BE2C (cell line): ENCODE data around the gene PPP3CA.

Experiments used
- DNase-seq: peaks from one replicate; pipeline ENCODE4 v3.0.0-alpha.2; 2020
- H3K27me3 ChIP-seq: fragments of 250-450 bp; sonication (Bioruptor Pico); 2 replicates; pipeline ENCODE4 v1.5.1; 2020; ENCODE audit warnings: mild to moderate bottlenecking
- H3K36me3 ChIP-seq: fragments of 250-450 bp; sonication (Bioruptor Pico); 2 replicates; pipeline ENCODE4 v1.5.1; 2020; ENCODE audit warnings: mild to moderate bottlenecking
- H3K4me1 ChIP-seq: fragments of 250-450 bp; sonication (Bioruptor Pico); 2 replicates; pipeline ENCODE4 v1.5.1; 2020
- H3K4me3 ChIP-seq: 2 replicates; pipeline ENCODE4 v1.5.1; 2011; ENCODE audit warnings: low read depth, low read length
- H3K9me3 ChIP-seq: fragments of 250-450 bp; sonication (Bioruptor Pico); 2 replicates; pipeline ENCODE4 v1.5.1; 2020
- TF ChIP-seq, protein P1 (sequence below): IDR thresholded peaks from 2 replicates; pipeline ENCODE4 v1.5.1; 2012; ENCODE audit warnings: mild to moderate bottlenecking, low read depth, low read length

PPP3CA gene

DNA sequence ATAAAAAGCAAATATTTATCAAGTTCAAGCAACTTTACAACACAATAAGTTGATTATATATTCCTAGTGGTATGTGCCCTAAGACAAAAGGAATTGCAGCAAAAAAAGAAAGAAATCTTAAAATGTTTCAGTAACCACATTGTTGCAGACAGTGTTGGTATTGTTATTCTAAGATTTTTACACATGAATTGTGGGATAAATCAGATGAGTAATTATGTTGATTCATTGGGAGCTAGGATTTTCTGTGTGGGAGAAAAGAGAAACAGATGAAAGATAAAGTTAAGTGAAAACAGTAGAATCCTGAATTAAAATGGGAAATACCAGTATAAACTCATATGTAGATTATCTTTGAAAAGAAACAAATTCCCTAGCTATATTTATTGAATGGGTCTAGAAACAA lies 362.4 kb downstream of the PPP3CA start:
- DNase-seq, result no peak
- Histone ChIP-seq H3K27me3 (no peaks in the 10 kb centered on the region), H3K4me3 (no peak overlapping the region), H3K9me3 (no peaks in the 10 kb centered on the region), H3K36me3 (no peaks in the 10 kb centered on the region), H3K4me1 (no peaks in the 10 kb centered on the region)
- TF ChIP-seq, protein P1, sequence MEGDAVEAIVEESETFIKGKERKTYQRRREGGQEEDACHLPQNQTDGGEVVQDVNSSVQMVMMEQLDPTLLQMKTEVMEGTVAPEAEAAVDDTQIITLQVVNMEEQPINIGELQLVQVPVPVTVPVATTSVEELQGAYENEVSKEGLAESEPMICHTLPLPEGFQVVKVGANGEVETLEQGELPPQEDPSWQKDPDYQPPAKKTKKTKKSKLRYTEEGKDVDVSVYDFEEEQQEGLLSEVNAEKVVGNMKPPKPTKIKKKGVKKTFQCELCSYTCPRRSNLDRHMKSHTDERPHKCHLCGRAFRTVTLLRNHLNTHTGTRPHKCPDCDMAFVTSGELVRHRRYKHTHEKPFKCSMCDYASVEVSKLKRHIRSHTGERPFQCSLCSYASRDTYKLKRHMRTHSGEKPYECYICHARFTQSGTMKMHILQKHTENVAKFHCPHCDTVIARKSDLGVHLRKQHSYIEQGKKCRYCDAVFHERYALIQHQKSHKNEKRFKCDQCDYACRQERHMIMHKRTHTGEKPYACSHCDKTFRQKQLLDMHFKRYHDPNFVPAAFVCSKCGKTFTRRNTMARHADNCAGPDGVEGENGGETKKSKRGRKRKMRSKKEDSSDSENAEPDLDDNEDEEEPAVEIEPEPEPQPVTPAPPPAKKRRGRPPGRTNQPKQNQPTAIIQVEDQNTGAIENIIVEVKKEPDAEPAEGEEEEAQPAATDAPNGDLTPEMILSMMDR, result no peak

DNA sequence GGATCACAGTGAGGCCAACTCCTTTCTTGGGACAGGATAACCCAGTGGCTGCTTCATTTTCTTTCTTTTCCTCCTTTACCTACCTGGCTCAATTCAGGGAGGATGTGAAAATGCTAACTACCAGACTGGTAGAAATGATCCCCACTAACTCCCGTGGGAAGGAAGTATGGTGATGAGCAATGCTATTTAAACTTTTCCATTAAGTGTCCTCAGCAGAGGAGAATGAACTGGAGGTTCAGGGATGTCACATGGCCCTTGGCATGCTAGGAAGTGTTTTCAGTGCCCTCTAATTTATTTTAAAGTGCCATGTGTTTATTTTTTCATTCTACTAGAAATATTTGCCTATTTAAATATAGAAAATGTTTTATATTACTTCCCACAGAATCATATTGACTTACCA lies 363.9 kb downstream of the PPP3CA start:
- H3K4me1 ChIP-seq, result no peaks in the 10 kb centered on the region
- H3K4me3 ChIP-seq, result no peak overlapping the region
- no peak for DNase-seq
- no peaks in the 10 kb centered on the region for H3K9me3 ChIP-seq
- no peaks in the 10 kb centered on the region for H3K27me3 ChIP-seq
- TF ChIP-seq, protein P1, result no peak
- H3K36me3 ChIP-seq, result no peaks in the 10 kb centered on the region

DNA sequence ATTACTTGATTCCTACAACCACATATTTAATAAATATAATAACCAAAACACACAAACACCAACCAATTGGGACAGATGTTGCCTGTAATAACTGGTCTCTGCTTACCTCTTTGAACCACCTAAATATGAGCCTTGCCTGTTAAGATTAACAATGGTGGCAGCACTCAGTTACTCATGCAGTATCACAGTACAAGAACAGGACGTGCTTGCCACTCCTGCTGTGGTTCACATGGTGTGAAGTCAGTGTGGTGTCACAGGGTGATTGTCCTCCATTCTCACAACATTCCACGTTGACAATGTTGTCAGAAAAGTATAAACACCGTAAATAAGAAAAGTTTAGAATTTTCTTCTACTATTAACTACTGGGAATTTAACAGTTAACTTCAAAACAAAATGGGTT lies 365.0 kb downstream of the PPP3CA start:
- H3K27me3 ChIP-seq, result no peaks in the 10 kb centered on the region
- no peaks in the 10 kb centered on the region for H3K36me3 ChIP-seq
- no peak overlapping the region for H3K4me3 ChIP-seq
- no peak for DNase-seq
- TF ChIP-seq, protein P1, result no peak
- no peaks in the 10 kb centered on the region; the same call in 1 of the 2 replicates for H3K4me1 ChIP-seq
- H3K9me3 ChIP-seq, result no peaks in the 10 kb centered on the region

DNA sequence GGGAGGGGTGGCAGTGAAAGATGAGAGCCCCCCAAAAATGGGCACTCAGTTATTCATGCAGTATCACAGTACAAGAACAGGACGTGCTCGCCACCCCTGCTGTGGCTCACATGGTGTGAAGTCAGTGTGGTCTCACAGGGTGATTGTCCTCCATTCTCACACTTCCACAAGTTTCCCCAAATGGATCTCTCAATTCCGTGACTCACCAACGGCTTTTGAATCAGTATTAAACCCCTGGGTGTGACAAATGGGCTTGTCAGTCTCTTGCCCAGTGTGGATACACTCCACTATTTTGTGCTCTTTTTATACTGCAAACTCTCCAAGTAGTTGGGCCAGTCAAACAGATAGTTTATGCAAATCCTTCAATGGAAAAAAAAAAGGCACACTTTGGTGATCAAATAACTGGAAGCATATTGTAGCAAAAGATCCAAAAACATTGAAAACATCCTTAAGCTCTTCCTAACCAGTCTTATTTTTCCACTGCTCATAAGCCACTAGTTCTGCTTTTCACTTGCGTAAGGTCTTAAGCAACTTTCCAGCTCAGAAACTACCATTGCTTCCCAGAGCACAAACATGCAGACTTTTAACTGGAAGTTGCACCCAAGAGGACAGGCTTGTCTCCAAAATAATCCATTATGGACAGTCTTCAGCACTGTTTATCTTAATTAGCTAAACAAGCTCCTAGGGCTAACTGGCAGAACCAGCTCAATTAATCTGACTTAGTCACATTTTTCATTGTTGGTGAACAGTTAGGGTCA lies 365.7 kb downstream of the PPP3CA start:
- Histone ChIP-seq H3K9me3 (no peaks in the 10 kb centered on the region), H3K4me1 (no peaks in the 10 kb centered on the region; the same call in 1 of the 2 replicates), H3K36me3 (no peaks in the 10 kb centered on the region), H3K4me3 (no peak overlapping the region), H3K27me3 (no peaks in the 10 kb centered on the region)
- TF ChIP-seq, protein P1, result no peak
- no peak for DNase-seq

DNA sequence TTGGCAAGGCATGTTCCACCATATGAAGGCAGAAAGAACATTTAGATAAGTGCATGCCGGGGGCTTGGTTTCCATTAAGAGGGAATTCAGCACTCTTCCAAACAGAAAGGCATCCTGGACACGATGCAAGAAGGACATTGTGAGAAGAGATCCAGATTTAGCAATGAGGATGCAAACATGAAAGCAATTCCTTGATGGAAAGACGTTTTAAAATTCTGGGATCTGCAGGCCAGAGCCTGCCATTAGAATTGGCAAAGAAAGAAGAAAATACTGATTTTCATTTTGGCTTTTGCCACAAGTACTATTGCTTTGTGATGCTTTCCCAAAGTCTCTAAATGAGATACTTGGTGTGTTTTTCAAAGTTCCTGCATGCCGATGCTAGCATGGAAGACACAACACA lies 367.6 kb downstream of the PPP3CA start:
- no peaks in the 10 kb centered on the region for H3K27me3 ChIP-seq
- no peak for DNase-seq
- H3K4me3 ChIP-seq, result no peak overlapping the region
- no peaks in the 10 kb centered on the region; the same call in 1 of the 2 replicates for H3K4me1 ChIP-seq
- H3K36me3 ChIP-seq, result no peaks in the 10 kb centered on the region
- no peaks in the 10 kb centered on the region for H3K9me3 ChIP-seq
- TF ChIP-seq, protein P1, result no peak

DNA sequence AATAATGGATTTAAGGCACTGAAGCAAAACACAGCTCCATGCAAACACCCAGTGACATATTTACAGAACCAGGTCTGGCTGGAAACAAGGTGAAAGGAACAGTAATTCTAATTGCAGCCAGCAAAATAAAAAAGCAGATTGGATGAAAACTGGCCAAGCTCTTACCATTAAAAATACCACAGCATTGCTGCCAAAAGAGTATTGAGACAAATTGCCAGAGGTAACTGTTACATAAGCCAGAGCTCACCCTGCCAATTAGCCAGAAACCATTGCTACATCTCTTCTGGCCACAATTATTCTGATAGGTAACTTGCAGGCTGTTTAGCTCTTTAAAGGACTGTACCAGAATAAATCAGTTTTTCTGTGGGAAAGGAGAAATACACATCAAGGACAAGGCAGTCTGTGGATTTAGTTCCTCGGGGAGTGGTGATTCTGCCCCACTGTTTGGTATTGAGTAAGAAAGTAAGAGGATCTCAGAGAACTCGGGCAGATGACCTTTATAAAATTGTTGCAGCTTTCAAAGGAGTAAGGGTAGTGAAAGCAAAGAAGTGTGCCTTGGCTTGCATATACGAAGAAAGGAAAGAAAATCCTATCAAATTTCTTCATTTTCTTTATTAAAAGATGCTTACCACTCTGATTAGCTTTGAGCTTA lies 369.5 kb downstream of the PPP3CA start:
- TF ChIP-seq, protein P1, result no peak
- no peaks in the 10 kb centered on the region for H3K36me3 ChIP-seq
- peak; percentile 13 for DNase-seq
- no peaks in the 10 kb centered on the region for H3K9me3 ChIP-seq
- no peaks in the 10 kb centered on the region; the same call in 1 of the 2 replicates for H3K4me1 ChIP-seq
- H3K4me3 ChIP-seq, result no peak overlapping the region
- H3K27me3 ChIP-seq, result no peaks in the 10 kb centered on the region
